HepG2 (cell line): ENCODE data around the gene ARAP1. TPM values are rescaled to one million over a fixed set of nuclear protein-coding genes. Genes with fewer than 3 reads are reported as not detected.

Experiments
- DPF2 ChIP-seq: sonication (generic); formaldehyde crosslinking; IDR thresholded peaks from 2 replicates; pipeline ENCODE4 v1.4.0; 2020; ENCODE audit warnings: mild to moderate bottlenecking, low read depth, missing genetic modification reagents, borderline replicate concordance
- DR1 ChIP-seq: sonication (generic); formaldehyde crosslinking; IDR thresholded peaks from 2 replicates; pipeline ENCODE4 v1.8.0; 2021; ENCODE audit warnings: mild to moderate bottlenecking, missing genetic modification reagents, inconsistent platforms
- FOXO1 ChIP-seq: sonication (generic); formaldehyde crosslinking; IDR thresholded peaks from 2 replicates; pipeline ENCODE4 v1.4.0; 2020; ENCODE audit warnings: missing genetic modification reagents
- HNRNPLL ChIP-seq: fragments of 200-400 bp; formaldehyde crosslinking; IDR thresholded peaks from 2 replicates; pipeline ENCODE4 v1.6.1; 2017; ENCODE audit warnings: mild to moderate bottlenecking, low read depth, low read length; ENCODE audit not compliant: poor library complexity, severe bottlenecking
- MAFK ChIP-seq, 2 experiments: IDR thresholded peaks in 1 of 2; conservative IDR thresholded peaks in 1 of 2; 2 replicates each; pipeline ENCODE4 v1.6.1; 2011; ENCODE audit warnings: improper control_type of control experiment in 2 of 2, low read length in 2 of 2
- MZF1 ChIP-seq: sonication (generic); formaldehyde crosslinking; IDR thresholded peaks from 2 replicates; pipeline ENCODE4 v1.8.1; 2023; ENCODE audit warnings: mild to moderate bottlenecking, missing genetic modification reagents, borderline replicate concordance
- NFATC3 ChIP-seq: sonication (generic); formaldehyde crosslinking; IDR thresholded peaks from 2 replicates; pipeline ENCODE4 v1.5.1; 2020; ENCODE audit warnings: mild to moderate bottlenecking, missing genetic modification reagents
- PRDM15 ChIP-seq: sonication (generic); formaldehyde crosslinking; IDR thresholded peaks from 2 replicates; pipeline ENCODE4 v1.4.0; 2020; ENCODE audit warnings: missing genetic modification reagents
- SETDB1 ChIP-seq: sonication (generic); formaldehyde crosslinking; IDR thresholded peaks from 2 replicates; pipeline ENCODE4 v1.5.1; 2020; ENCODE audit warnings: missing genetic modification reagents, mild to moderate bottlenecking, borderline replicate concordance
- ZFP62 ChIP-seq: sonication (generic); formaldehyde crosslinking; IDR thresholded peaks from 2 replicates; pipeline ENCODE4 v1.4.0; 2020; ENCODE audit warnings: missing genetic modification reagents
- ZFP82 ChIP-seq: sonication (generic); formaldehyde crosslinking; IDR thresholded peaks from 2 replicates; pipeline ENCODE4 v1.5.1; 2020; ENCODE audit warnings: mild to moderate bottlenecking, missing genetic modification reagents, borderline replicate concordance
- ZNF282 ChIP-seq: fragments of 450-650 bp; IDR thresholded peaks from 2 replicates; pipeline ENCODE4 v1.6.1; 2018; ENCODE audit not compliant: partially characterized antibody
- ZNF383 ChIP-seq: sonication (generic); formaldehyde crosslinking; IDR thresholded peaks from 2 replicates; pipeline ENCODE4 v1.4.0; 2020; ENCODE audit warnings: missing genetic modification reagents, mild to moderate bottlenecking, borderline replicate concordance
- ZNF446 ChIP-seq: sonication (generic); formaldehyde crosslinking; IDR thresholded peaks from 2 replicates; pipeline ENCODE4 v1.5.0; 2020; ENCODE audit warnings: mild to moderate bottlenecking, missing genetic modification reagents
- ZNF616 ChIP-seq: sonication (generic); formaldehyde crosslinking; IDR thresholded peaks from 2 replicates; pipeline ENCODE4 v1.5.0; 2020; ENCODE audit warnings: low read depth, mild to moderate bottlenecking, missing genetic modification reagents
- ZNF782 ChIP-seq: sonication (generic); formaldehyde crosslinking; IDR thresholded peaks from 2 replicates; pipeline ENCODE4 v1.4.0; 2020; ENCODE audit warnings: missing genetic modification reagents, mild to moderate bottlenecking, borderline replicate concordance
- ZNF800 ChIP-seq: sonication (generic); formaldehyde crosslinking; IDR thresholded peaks from 2 replicates; pipeline ENCODE4 v1.4.0; 2020; ENCODE audit warnings: missing genetic modification reagents
- ZSCAN31 ChIP-seq: sonication (generic); formaldehyde crosslinking; IDR thresholded peaks from 2 replicates; pipeline ENCODE4 v1.5.0; 2020; ENCODE audit warnings: low read depth, mild to moderate bottlenecking, missing genetic modification reagents
- polyA plus RNA-seq, 8 experiments: library from polyadenylated mRNA; depleted of rRNA in 3 of 8; stranded (reverse) in 7 of 8; unstranded in 1 of 8; fragments of >200 nt; fragmentation: Illumina TruSeq in 4 of 8; extraction: Trizol in 4 of 8; gene quantifications; 2 replicates each; pipeline versions ENCODE4 v1.2.1 to v1.2.3, GENCODE V29; 2011 to 2016; ENCODE audit warnings: low read depth in 4 of 8, missing spikeins in 1 of 8, mixed read lengths in 1 of 8; ENCODE audit not compliant: insufficient read depth in 1 of 8
- total RNA-seq, 5 experiments: library from RNA; depleted of rRNA; stranded (reverse); fragments of >200 nt; fragmentation: Illumina TruSeq; extraction: Trizol; gene quantifications; 2 replicates each; pipeline ENCODE4 v1.2.3, GENCODE V29; 2016; ENCODE audit warnings: low read depth in 1 of 5
- TF ChIP-seq, protein P1 (sequence below): IDR thresholded peaks from 2 replicates; pipeline ENCODE4 v1.6.1; 2016; ENCODE audit warnings: mild to moderate bottlenecking, missing biosample characterization, missing genetic modification reagents
- TF ChIP-seq, protein P2 (sequence below): sonication (generic); formaldehyde crosslinking; IDR thresholded peaks from 2 replicates; pipeline ENCODE4 v1.5.1; 2020; ENCODE audit warnings: mild to moderate bottlenecking, missing genetic modification reagents, moderate library complexity

Gene ARAP1
- total and polyA plus RNA-seq, 2 of the 13 experiments (the other 11 are each of a cell fraction or from before 2014, with no cell fraction given), result 43.2 to 55.5 TPM

DNA sequence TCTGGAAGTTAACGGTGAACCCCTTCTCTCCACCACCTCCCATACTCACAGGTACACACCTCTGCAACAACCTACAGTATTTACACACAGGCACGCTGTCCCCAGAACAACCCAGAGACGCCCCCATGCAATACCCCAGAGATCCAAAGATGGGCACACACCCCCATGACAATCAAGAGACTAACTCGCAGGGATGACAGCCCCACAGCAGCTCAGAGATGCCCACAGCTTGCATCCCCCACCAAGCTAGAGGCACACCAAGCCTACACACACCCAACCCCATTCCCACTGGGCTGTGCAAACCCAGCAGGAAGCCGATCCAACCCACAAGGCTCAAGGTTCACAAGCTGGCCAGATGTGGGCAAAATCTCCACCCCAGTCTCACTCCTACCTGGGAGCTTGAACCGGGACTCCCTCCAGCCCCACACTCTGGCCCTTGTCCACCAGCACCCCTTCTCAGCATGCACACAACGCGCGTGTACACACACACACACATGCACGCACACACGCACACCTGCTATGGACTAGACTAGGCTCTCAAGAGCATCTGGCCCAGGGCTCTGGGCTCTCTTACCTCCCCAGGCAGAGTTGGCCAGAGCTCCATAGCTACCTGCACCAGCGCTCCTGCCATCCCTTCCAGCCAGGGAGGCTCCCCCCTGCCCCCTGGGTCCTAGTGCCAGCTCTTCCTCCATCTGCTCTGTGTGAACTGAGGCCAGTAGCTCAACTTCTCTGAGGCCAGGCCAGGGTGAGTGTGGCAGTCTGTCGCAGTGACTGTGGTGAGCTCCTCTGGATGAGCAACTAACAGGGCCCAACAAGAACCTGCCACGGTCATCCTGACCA, 30.1 kb upstream of the ARAP1 start (continued):
- TF ChIP-seq, protein P1, sequence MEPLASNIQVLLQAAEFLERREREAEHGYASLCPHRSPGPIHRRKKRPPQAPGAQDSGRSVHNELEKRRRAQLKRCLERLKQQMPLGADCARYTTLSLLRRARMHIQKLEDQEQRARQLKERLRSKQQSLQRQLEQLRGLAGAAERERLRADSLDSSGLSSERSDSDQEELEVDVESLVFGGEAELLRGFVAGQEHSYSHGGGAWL, result no peak
- TF ChIP-seq FOXO1 (CRISPR knock-in tag), result no peak
- TF ChIP-seq SETDB1 (CRISPR knock-in tag), result no peak
- TF ChIP-seq, protein P2, sequence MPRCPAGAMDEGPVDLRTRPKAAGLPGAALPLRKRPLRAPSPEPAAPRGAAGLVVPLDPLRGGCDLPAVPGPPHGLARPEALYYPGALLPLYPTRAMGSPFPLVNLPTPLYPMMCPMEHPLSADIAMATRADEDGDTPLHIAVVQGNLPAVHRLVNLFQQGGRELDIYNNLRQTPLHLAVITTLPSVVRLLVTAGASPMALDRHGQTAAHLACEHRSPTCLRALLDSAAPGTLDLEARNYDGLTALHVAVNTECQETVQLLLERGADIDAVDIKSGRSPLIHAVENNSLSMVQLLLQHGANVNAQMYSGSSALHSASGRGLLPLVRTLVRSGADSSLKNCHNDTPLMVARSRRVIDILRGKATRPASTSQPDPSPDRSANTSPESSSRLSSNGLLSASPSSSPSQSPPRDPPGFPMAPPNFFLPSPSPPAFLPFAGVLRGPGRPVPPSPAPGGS, result 0 out of 2 replicates have a peak, but pooled peaks have one; percentile 29
- TF ChIP-seq MZF1 (CRISPR knock-in tag), result 0 out of 2 replicates have a peak, but pooled peaks have one; percentile 77
- TF ChIP-seq ZSCAN31 (CRISPR knock-in tag), result peak; percentile 62; the same call in 1 of the 2 replicates
- no peak for TF ChIP-seq ZNF446 (CRISPR knock-in tag)
- peak; percentile 35; the same call in 1 of the 2 replicates for TF ChIP-seq DR1 (CRISPR knock-in tag)
- no peak for TF ChIP-seq ZNF282
- no peak for TF ChIP-seq DPF2 (CRISPR knock-in tag)
- no peak for TF ChIP-seq ZFP62 (CRISPR knock-in tag)
- no peak for TF ChIP-seq MAFK (conservative IDR thresholded peaks at IDR 0.05 in 1 of 2, IDR thresholded peaks at IDR 0.05 in 1 of 2; ENCODE audit: low read length in 2 of 2)
- 0 out of 2 replicates have a peak, but pooled peaks have one; percentile 71 for TF ChIP-seq ZNF383
- TF ChIP-seq ZFP82 (CRISPR knock-in tag), result no peak
- TF ChIP-seq ZNF616 (CRISPR knock-in tag), result peak; percentile 40; the same call in 1 of the 2 replicates
- TF ChIP-seq NFATC3 (CRISPR knock-in tag), result no peak
- TF ChIP-seq ZNF782, result no peak
- peak; percentile 67 for TF ChIP-seq HNRNPLL
- TF ChIP-seq PRDM15 (CRISPR knock-in tag), result peak; percentile 65
- no peak for TF ChIP-seq ZNF800 (CRISPR knock-in tag)
